ENCODE measurements around the gene DEFB123.

Gene DEFB123

DNA sequence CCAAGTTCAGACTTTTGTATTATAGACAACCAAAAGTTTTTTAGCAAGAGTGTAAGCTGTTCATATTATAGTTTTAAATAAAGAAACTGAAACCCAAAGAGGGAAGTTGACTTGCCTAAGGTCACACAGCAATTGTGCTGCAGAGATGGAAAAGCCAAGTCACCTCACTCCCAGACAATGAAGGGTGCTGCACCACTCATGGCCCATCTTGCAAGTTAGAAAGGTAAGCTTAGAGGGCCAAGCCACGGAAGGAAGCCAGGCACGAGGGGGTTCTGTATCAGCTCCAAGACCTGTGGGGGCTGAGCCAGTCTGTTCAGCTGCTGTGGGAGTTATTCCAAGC is 33.6 kb downstream of the DEFB123 start:
- no peak for DNase-seq (ENCODE audit: low spot score)

DNA sequence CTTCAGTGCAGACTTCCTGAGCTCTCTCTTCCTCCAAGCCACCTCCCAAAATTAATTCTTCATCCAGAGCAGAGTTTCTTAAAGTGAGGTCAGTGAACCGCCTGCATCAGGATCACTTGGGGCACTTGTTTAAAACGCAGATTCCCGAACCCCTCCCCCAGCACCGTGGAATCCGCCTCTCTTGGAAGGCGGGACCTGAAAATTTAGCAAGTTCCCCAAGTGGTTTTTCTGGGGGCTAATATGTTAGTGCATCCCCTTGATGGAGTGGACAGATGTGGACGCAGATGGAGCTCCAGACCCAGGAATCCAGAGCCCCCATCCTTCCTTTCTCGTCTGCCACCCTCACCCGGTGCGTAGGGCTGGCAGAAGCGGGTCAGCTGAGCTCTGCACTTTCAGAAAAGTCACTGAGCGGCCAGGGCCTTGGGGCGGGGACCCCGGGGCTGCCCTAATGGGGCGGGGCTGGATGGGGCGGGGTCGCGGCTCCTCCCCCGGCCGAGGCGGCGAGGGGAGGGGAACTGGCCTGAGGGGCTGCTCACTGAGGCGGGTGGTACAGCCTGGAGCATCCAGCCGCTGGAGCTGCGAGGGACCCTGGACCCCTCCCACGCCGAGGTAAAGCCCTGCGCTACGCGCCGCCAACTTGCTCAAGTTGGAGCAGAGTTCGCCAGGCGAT is 34.5 kb downstream of the DEFB123 start, which contains the start of the genes DEFB124 and REM1:
TSS of gene DEFB124 (minus strand) at position 370 of the 670 bp plus-strand sequence. CDS start 2,114 bp downstream, outside the sequence.
TSS of gene REM1 (plus strand) at position 531 of the 670 bp plus-strand sequence. CDS start 1,158 bp downstream, outside the sequence.
- no peak for DNase-seq (ENCODE audit: low spot score)

DNA sequence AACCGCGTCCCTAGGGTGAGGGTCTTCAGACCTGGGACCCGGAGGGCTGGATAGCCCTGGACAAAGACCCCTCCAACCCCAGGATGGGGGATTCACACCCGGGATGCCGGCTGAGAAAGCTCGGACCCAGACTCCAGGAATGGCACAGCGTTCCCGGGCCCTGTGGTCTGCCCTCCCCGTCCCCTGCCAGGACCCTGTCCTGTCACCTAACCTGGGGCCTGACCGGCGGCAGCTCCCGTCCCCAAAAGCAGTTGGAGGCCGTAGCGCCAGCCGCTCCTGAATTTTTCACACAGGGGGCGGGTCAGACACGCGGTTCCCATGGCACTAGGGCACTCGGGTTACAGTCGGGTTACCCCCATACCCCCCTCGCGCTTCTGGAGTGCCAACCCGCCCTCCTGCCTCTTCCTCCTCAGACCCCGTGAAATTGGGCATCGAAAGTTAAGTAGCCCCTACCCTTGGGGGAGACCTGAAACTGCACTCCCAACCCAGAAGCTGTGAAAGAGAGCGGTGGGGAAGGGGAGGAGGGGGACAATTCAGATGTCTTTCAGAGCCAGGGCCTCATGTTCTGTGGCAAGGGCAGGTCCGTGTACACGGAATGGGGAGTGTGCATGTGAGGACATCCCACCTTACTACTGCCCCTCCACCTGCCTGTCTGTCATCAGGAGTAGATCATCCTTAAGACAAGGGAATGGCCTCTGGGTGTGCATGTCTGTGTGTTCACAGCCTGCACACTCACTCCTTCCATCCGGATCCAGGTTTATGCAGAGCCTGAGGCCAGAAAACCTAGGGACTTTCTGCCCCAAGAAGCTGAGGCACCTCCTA is 35.3 kb downstream of the DEFB123 start:
- no peak for DNase-seq (ENCODE audit: low spot score)

DNA sequence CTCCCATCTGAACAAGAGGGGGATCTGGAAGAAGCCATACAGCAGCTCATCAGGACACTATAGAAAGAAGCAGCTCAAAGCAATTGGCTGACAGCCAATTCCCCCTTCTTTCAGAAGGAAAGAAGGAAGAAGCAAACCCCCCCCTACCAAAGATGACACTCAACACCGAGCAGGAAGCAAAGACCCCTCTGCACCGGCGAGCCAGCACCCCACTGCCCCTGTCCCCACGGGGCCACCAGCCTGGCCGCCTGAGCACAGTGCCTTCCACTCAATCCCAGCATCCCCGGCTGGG is 35.8 kb downstream of the DEFB123 start:
- no peak for DNase-seq (ENCODE audit: low spot score)

DNA sequence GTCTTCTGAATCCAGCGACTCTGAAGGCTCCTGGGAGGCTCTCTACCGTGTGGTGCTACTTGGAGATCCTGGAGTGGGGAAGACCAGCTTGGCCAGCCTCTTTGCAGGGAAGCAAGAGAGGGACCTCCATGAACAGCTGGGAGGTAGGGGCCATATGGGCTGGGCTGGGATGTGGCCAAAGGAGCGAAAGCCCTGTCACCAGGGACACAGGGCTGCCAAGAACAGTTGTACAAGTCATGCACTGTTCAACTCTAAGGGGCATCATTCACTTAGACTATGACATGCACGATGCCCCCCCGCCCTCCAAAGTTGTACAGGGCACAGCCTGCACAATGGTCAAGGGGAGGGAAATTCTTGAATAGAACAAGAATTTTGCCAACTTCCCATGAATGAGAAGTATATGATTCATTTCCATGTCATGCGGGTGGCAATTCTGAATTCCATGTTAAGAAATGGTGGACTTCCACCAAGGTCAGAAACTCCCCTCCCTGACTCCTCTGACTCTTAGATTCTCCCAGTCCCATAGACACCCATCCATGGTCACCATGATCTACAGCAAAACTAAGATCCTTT is 36.3 kb downstream of the DEFB123 start:
- no peak for DNase-seq (ENCODE audit: low spot score)

DNA sequence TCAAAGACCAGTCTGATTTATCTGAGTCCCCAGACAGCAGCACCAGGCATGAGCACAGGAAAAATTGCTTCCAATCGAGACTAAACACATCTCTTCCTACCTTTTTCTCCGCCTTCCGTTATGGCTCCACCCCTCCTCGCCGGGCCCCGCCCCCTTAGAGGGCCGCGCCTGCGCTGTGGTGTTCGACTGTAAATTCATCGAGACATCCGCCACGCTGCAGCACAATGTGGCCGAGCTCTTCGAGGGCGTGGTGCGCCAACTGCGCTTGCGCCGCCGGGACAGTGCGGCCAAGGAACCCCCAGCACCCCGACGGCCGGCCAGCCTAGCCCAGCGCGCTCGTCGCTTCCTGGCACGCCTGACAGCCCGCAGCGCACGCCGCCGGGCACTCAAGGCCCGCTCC is 43.6 kb downstream of the DEFB123 start:
- no peak for DNase-seq (ENCODE audit: low spot score)

DNA sequence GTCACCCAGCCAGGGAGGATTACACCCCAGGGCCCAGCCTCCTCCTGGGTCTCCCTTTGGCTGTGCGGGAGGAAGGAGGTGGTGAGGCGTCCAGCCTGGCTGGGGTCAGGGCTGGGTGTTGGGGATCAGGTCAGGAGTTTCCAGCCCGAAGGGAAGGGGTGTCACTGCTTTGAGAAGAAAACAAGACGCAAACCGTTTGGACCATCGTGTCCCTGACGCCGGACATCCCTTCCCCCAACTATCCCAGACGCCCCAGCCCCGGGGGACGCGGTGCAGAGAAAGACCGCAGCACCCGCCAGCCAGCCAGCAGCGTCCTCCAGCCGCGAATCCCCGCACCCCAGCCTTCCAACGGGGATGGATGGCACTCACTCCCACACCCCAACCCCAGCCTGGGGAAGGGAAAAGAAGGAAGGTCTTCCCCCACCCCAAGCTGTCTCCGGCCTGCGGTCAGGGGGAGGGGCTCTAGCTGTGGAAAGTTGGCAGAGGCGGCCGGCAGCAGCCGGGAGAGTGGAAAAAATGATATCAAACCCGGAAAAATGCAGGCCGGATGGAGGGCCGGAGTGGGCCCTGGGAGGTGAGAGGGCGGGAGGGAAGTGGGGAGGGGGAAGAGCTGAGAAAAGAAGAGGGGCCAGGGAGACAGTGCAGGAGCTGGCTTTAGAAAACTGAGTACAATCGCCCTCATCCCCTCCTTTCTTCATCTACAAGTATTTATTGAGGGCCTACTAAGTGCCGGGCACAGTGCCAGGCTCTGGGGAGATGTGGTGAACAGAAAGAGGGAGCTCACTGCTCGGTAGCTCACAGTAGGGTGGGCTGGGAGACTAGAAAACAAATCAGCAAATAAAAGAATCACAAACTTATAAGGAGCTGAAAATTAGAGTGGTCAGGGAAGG is 45.3 kb downstream of the DEFB123 start:
- DNase-seq (ENCODE audit: low spot score) = peak; percentile 69

DNA sequence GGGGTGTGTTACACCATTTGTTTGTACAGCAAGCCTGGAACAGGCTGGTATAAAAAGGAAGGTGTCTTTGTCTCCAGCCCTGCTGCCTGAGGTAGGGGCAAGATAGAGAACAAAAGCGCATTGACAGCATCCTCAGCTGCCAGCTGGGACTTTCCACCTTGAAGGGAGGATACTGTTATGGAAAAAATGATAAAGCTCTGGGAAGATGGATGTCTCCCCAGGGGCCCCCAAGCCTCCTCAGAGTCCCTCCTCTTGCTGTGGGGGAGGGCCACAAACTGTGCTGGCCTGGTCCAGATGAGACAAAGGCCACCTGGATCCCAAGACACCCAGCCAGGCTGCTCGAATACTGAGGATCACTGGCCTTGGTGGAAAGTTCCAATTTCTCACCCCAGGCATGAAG is 47.7 kb downstream of the DEFB123 start:
- no peak for DNase-seq (ENCODE audit: low spot score)

DNA sequence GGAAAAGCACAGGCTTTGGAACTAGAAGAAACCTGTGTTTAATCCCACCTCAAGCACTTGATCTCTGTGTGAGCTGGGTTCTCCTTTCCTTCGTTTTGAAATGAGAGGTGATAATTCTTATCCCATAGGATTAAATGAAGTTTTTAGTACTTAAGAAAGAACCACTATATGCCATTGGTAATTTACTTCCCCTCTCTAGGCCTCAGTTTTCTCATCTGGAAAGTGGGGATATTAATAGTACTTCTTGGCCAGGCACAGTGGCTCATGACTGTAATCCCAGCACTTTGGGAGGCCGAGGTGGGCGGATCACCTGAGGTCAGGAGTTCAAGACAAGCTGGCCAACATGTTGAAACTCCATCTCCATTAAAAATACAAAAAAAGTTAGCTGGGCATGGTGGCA is 48.7 kb downstream of the DEFB123 start:
- no peak for DNase-seq (ENCODE audit: low spot score)

DNA sequence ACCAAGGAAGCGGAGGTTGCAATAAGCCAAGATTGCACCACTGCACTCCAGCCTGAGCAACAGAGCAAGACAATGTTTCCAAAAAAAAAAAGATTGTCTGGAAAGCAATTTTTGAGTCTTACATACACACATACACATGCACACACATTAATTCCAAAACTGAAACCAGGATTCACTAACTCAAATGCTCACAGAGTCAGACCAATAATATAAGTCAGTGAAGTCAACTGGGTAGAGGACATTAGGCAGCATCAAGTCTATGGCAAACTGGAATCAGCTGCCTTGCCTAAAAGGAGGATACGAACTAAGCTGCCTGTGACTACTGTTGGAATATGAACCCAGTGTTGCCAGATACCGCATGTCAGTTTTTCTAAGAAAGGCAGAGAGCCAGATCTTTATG is 50.3 kb downstream of the DEFB123 start:
- DNase-seq (ENCODE audit: low spot score) = no peak

DNA sequence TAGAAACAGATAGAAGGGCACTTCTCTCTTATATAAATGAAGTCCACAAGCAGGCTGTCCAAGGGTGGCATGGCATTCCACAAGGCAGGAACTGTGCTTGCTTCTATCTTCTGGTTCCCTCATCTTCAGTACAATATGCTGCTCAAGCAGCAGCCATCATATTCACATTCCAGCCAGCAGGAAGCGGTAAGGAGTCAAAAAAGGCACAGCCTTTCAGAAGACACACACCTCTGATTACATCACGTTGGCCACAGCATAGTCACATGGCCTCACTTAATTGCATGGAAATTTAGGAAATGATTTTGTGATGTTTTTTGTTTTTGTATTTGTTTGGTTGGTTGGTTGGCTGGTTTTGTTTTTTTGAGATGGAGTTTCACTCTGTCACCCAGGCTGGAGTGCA is 53.7 kb downstream of the DEFB123 start:
- no peak for DNase-seq (ENCODE audit: low spot score)

DNA sequence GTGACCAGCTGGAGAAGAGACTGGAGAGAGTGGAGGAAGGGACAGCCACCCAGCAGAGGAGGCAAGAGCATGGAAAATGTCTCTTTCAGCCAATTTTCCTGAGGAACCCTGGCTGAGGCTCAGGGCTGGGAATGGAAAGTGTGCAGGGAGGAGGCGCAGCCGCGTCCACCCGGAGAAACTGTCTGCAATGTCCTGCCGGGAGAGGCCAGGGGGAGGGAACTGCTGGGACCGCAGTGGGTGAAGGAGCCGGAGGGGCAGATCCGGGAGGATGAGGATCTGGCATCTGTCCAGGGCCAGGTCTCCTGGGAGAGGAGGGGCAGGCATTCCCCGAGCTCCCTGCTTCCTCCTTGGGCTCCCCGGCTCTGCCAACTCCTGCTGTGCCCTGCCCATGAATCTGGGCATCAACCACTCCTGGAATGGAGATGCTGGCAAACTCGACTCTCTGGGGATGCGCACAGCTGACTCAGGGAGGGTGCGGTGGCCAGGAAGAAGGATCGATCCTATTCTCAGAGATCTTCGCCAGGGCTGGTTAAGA is 56.4 kb downstream of the DEFB123 start:
- DNase-seq (ENCODE audit: low spot score) = no peak

DNA sequence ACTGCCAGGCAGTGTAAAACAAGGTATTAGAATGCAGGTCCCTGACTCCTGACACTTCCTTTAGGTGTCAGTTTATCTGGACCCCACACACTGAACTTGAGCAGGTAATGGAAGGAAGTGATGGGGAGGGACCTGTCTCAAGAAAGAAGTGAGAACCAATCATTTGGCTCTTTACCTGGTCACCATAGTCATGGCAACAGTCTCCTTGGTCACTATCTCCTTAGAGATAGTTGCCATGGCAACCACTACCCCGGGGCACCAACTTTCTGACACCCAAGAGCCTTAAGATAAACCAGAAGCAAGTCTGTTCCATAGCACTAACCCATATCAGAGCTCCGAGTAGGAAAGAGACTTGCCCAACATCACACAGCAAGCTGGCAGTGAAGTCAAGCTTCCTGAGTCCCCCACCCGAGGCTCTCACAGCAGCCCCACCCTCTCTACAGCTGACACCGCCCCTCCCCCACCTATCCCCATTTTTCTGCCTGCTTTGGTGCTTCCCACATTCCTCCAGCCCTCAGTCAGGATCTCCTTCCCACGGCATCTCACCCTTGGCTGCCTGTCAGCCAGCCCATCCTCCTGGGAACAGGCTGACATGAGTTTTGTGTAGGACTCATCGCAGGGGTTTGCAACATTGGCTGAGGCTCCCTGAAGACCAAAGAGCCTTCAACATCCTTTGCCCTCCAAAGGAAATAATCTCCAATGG is 57.6 kb downstream of the DEFB123 start:
- no peak for DNase-seq (ENCODE audit: low spot score)
